GM19023 (cell line): Measurements from ENCODE around the gene CABLES2.

Experiments
- ATAC-seq: cut with Tn5 transposase; IDR thresholded peaks from one replicate; pipeline ENCODE4 v1.9.1; 2021; ENCODE audit warnings: mild to moderate bottlenecking, moderate library complexity; ENCODE audit not compliant: unreplicated experiment

Gene CABLES2

GRCh38 chr20:62362991-62363919 lies 43.8 kb downstream of the CABLES2 start:
- no peak for ATAC-seq

- ATAC-seq: no peak
These were observed 44.5 kb downstream of the CABLES2 start for GRCh38 chr20:62362590-62362940.

- ATAC-seq: no peak
These were observed 45.1 kb downstream of the CABLES2 start for GRCh38 chr20:62361799-62362589.

GRCh38 chr20:62360854-62361798 lies 46.0 kb downstream of the CABLES2 start:
- ATAC-seq: no peak

GRCh38 chr20:62359491-62360121 lies 47.5 kb downstream of the CABLES2 start:
- ATAC-seq: no peak

GRCh38 chr20:62359043-62359490 lies 48.0 kb downstream of the CABLES2 start:
- no peak for ATAC-seq

- no peak for ATAC-seq
These were observed 48.7 kb downstream of the CABLES2 start for GRCh38 chr20:62358171-62359042.

GRCh38 chr20:62357681-62358080 lies 49.4 kb downstream of the CABLES2 start:
- ATAC-seq: no peak

GRCh38 chr20:62357187-62357667 lies 49.9 kb downstream of the CABLES2 start:
- no peak for ATAC-seq

GRCh38 chr20:62356589-62357186 lies 50.4 kb downstream of the CABLES2 start:
- no peak for ATAC-seq

- no peak for ATAC-seq
These were observed 51.1 kb downstream of the CABLES2 start for GRCh38 chr20:62355878-62356588.

- ATAC-seq: no peak
These were observed 51.6 kb downstream of the CABLES2 start for GRCh38 chr20:62355516-62355877.

GRCh38 chr20:62354811-62355341 lies 52.2 kb downstream of the CABLES2 start:
- ATAC-seq: no peak

- ATAC-seq: no peak
These were observed 52.9 kb downstream of the CABLES2 start for GRCh38 chr20:62354031-62354808.

GRCh38 chr20:62353289-62354030 lies 53.6 kb downstream of the CABLES2 start:
- ATAC-seq: no peak
